ENCODE results near the gene ZFAND5. TPM values are rescaled to one million over a fixed set of nuclear protein-coding genes. Genes with fewer than 3 reads are reported as not detected.

Gene ZFAND5
- total RNA-seq, 1 donor from 2014 or later, result 215 TPM

DNA sequence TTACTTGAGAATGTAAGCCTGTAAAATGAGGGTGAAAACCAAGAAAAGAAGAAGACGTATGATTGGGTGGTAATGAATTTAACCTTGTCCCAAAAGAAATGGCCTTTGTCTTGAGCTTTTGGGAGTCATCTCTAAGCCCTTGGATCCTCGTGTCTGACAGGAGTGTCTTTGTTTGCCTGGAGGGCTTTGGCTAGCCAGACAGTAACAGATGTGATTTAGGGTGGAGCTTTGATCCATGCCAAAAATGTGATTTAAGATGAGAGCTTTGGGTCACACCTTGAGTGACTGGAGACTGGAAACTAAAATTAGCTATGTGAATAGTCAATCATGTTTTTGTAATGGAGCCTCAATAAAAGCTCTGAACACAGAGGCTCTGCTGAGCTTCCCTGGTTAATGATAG lies 25.9 kb upstream of the ZFAND5 start:
- Mint-ChIP-seq H3K27me3 (ENCODE audit: low read depth) (no peaks in the 10 kb centered on the region), H3K4me3 (no peak overlapping the region), H3K9me3 (no peaks in the 10 kb centered on the region), H3K27ac (no peak overlapping the region), H3K36me3 (no peaks in the 10 kb centered on the region), H3K4me1 (peaks cover under 1% of the 10 kb centered on the region)
- TF ChIP-seq, protein P1, sequence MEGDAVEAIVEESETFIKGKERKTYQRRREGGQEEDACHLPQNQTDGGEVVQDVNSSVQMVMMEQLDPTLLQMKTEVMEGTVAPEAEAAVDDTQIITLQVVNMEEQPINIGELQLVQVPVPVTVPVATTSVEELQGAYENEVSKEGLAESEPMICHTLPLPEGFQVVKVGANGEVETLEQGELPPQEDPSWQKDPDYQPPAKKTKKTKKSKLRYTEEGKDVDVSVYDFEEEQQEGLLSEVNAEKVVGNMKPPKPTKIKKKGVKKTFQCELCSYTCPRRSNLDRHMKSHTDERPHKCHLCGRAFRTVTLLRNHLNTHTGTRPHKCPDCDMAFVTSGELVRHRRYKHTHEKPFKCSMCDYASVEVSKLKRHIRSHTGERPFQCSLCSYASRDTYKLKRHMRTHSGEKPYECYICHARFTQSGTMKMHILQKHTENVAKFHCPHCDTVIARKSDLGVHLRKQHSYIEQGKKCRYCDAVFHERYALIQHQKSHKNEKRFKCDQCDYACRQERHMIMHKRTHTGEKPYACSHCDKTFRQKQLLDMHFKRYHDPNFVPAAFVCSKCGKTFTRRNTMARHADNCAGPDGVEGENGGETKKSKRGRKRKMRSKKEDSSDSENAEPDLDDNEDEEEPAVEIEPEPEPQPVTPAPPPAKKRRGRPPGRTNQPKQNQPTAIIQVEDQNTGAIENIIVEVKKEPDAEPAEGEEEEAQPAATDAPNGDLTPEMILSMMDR (IDR thresholded peaks at IDR 0.05; ENCODE audit: unreplicated experiment), result no peak
- DNase-seq (ENCODE audit: low spot score in 2 of 2, unreplicated experiment in 2 of 2), result no peak

DNA sequence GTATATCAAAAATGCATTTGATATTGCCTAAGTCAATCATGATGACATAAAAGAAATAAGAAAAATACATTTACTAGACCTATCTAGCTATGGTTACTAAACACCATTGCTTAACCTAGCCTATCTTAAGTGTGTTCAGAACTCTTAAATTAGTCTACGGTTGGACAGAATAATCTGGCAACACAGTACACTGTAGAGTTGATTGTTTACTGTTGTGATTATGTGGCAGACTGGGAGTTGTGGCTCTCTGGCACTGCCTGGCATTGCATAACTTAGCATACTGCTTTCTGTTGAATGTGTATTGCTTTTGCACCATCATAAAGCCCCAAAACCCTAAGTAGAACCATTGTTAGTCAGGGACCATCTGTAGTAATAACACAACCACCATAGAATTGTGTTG lies 21.2 kb upstream of the ZFAND5 start:
- no peak for DNase-seq (ENCODE audit: low spot score in 2 of 2, unreplicated experiment in 2 of 2)
- no peaks in the 10 kb centered on the region for H3K36me3 Mint-ChIP-seq
- H3K4me1 Mint-ChIP-seq, result no peaks in the 10 kb centered on the region

DNA sequence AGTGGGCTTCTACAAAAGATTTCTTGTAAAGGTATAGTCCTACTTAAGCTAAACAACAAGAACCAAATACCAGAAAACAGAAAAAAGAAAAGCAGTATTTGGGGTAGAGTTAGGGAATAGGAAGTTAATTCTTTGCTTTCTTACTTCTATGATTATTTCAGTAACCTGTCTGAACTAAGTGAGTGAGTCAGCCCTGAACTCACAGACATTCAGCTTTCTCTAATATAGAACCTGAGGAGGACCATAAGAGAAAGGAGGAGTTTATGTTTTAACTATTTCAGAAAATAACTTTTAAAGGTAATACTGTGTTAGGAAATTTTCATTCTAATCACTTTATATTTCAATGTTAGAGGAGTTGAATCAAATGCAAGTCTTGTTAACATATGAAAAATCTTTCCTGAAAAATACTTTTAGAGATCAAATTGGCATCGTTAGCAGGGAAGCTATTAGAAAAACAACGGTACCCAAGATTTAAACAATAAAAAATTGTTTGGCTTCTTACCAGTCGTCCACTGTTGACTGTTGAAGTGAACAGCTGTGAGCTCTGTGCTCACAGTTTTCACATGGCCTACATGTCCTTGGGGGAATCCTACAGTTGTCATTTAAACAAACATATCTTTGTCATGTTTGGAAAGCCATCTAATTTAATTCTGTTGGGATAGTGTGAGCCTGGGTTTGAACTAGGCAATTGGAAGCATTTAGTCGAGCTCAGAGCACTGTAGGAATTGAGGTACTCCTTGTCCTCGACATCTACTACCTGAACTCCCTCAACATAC lies 19.9 kb upstream of the ZFAND5 start:
- Mint-ChIP-seq H3K9me3 (no peaks in the 10 kb centered on the region), H3K27me3 (ENCODE audit: low read depth) (no peaks in the 10 kb centered on the region), H3K27ac (no peak overlapping the region), H3K36me3 (no peaks in the 10 kb centered on the region), H3K4me3 (no peak overlapping the region), H3K4me1 (no peaks in the 10 kb centered on the region)
- DNase-seq (ENCODE audit: low spot score in 2 of 2, unreplicated experiment in 2 of 2), result no peak
- TF ChIP-seq, protein P1 (IDR thresholded peaks at IDR 0.05; ENCODE audit: unreplicated experiment), result no peak

More for the DNA sequence above, 21.2 kb upstream of the ZFAND5 start:
- Mint-ChIP-seq H3K4me3 (no peak overlapping the region), H3K27me3 (ENCODE audit: low read depth) (no peaks in the 10 kb centered on the region), H3K27ac (no peak overlapping the region), H3K9me3 (no peaks in the 10 kb centered on the region)
- TF ChIP-seq, protein P1 (IDR thresholded peaks at IDR 0.05; ENCODE audit: unreplicated experiment), result no peak

DNA sequence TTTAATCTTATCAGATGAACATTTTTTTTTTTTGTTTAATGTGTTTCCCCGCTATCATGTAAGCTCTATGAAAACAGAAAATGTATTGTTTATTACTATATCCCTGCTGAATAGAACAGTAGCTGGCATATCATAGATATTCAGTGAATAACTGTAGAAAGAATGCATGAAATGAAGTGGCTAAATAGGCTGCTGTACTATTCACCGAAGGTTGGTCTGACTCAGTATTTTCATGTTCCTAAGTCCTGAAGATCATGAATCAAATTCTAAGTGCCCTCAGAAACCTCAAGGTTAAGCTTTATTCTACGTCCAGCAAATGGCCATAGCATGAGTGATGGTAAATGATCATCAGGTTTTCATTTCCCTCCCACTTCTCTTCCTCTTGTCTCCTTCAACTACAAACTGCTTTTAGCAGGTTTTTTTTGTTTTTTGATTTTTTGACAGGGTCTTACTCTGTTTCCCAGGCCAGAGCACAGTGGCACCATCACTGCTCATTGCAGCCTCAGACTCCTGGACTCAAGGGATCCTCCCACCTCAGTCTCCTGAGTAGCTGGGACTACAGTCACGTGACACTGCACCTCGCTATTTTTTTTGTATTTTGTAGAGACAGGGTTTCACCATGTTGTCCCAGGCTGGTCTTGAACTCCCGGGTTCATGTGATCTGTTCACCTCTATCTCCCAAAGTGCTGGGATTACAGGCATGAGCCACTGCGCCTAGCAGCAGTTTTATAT lies 19.1 kb upstream of the ZFAND5 start:
- no peak overlapping the region for H3K4me3 Mint-ChIP-seq
- DNase-seq (ENCODE audit: low spot score in 2 of 2, unreplicated experiment in 2 of 2), result no peak
- H3K4me1 Mint-ChIP-seq, result no peaks in the 10 kb centered on the region
- H3K9me3 Mint-ChIP-seq, result no peaks in the 10 kb centered on the region
- no peaks in the 10 kb centered on the region for H3K36me3 Mint-ChIP-seq
- H3K27ac Mint-ChIP-seq, result no peak overlapping the region
- no peaks in the 10 kb centered on the region for H3K27me3 Mint-ChIP-seq (ENCODE audit: low read depth)
- TF ChIP-seq, protein P1 (IDR thresholded peaks at IDR 0.05; ENCODE audit: unreplicated experiment), result no peak

DNA sequence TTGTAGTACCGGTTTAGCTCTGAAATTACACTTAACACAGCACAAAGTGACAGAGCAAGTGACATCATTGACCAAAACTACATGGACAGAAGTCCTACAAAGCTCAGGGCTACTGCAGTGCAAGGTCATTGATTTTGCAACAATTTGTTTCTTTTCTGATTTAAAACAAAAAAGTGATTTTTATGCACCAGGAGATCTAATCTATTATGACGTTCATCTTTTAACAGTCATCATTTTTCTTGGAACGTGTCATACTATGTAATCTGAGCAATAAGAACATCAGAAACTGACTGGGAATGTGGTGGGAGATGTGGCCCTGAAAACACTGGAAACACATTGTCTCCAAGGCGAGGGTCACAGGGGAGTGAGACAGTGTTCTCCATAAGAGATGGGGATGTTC lies 17.4 kb upstream of the ZFAND5 start:
- DNase-seq (ENCODE audit: low spot score in 2 of 2, unreplicated experiment in 2 of 2), result no peak
- Mint-ChIP-seq H3K36me3 (no peaks in the 10 kb centered on the region), H3K27me3 (ENCODE audit: low read depth) (no peaks in the 10 kb centered on the region), H3K4me3 (no peak overlapping the region), H3K9me3 (no peaks in the 10 kb centered on the region), H3K27ac (no peak overlapping the region), H3K4me1 (no peaks in the 10 kb centered on the region)
- TF ChIP-seq, protein P1 (IDR thresholded peaks at IDR 0.05; ENCODE audit: unreplicated experiment), result no peak

Data from mesothelial cell of epicardium (in vitro differentiated cells).